K562 (cell line): ENCODE data around the gene COL28A1.

Experiments
- CTCF ChIP-seq, 3 experiments: IDR thresholded peaks in 2 of 3; conservative IDR thresholded peaks in 1 of 3; 2 replicates each; pipeline ENCODE4 v1.5.1; 2011 to 2012; ENCODE audit warnings: low read length in 3 of 3, mild to moderate bottlenecking in 3 of 3, control low read depth in 2 of 3, improper control_type of control experiment in 1 of 3, inconsistent platforms in 1 of 3, low read depth in 1 of 3, mixed read lengths in 1 of 3, moderate library complexity in 1 of 3; ENCODE audit not compliant: insufficient read depth in 2 of 3
- EP300 ChIP-seq: IDR thresholded peaks from 2 replicates; pipeline ENCODE4 v1.6.1; 2012; ENCODE audit warnings: low read length, improper control_type of control experiment
- ESRRA ChIP-seq: fragments of 450-650 bp; IDR thresholded peaks from 2 replicates; pipeline ENCODE4 v1.6.1; 2014; ENCODE audit warnings: low read depth, mild to moderate bottlenecking, moderate library complexity, borderline replicate concordance
- NCOA4 ChIP-seq: fragments of 450-650 bp; IDR thresholded peaks from 2 replicates; pipeline ENCODE4 v1.6.1; 2018; ENCODE audit warnings: mild to moderate bottlenecking; ENCODE audit not compliant: partially characterized antibody
- PTBP1 ChIP-seq: fragments of 200-400 bp; formaldehyde crosslinking; IDR thresholded peaks from 2 replicates; pipeline ENCODE4 v1.6.1; 2017; ENCODE audit warnings: low read depth, low read length
- USF1 ChIP-seq: sonication (generic); formaldehyde crosslinking; IDR thresholded peaks from 2 replicates; pipeline ENCODE4 v1.9.0; 2022; ENCODE audit warnings: mild to moderate bottlenecking, missing genetic modification reagents
- ZNF24 ChIP-seq: fragments of 450-650 bp; IDR thresholded peaks from 2 replicates; pipeline ENCODE4 v1.6.1; 2016

- TF ChIP-seq NCOA4 (no peak), ZNF24 (no peak), PTBP1 (no peak), ESRRA (no peak), EP300 (no peak), USF1 (no peak), CTCF (IDR thresholded peaks at IDR 0.05 in 2 of 3, conservative IDR thresholded peaks at IDR 0.05 in 1 of 3; ENCODE audit: insufficient read depth in 2 of 3, low read depth in 1 of 3, low read length in 3 of 3) (no peak)
These were observed 119.4 kb downstream of the COL28A1 start for GRCh38 chr7:7416031-7416858.
